NK-92 treated with Interleukin-12 subunit alpha and Interleukin-12 subunit beta, amount 100 ng/mL, for 24 hours (cell line): ENCODE data around the gene ABCA5.

ENCODE experiments used
- DNase-seq: peaks from one replicate; lab custom pipeline; 2025; lab: John Stamatoyannopoulos, UW

The ABCA5 gene

GRCh38 chr17:69254187-69254586 lies 72.7 kb downstream of the ABCA5 start:
- DNase-seq: no peak

DNA sequence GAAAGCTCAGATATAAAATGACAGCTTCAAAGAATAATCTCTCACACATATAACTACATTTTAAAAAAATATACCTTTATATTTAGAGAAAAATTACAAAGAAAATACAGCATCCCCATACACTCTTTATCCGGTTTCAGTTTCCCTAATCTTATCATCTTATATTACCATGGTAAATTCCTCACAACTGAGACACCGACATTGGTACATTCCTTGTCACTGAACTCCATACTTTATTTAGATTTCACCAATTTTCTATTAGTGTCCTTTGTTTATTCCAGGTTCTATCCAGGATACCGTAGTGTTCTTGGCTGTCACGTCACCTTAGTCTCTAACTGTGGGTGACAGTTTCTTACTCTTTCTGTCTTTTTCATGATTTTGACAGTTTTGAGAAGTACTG lies 76.3 kb downstream of the ABCA5 start:
- DNase-seq: no peak

DNA sequence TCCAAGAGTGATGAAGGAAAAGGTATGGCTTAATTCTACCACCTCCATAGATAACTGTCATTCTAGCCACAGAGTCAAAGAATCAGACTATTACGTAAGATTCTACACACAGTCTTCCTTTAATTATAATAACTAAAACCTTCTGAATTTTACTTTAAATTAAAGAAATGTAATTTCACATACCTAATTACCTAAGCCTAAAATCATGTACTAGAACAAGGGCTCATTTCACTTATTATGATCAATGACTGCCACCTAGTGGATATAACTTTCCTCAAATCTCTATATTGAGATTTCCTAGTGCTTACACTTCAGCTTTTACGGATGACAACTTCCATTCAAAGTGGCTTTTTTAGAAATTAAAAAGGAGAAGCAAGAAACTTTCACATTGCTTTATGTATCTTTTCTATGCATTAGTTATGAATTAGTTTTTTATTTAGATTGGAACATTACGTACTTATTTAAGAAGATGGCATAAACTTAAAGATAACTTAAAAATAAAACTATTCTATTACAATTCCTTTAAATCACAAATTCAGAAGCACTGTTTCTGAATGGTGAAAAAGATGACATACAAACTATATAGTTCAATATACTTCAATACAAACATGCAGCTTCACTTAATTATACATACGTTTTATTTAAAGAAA lies 80.1 kb downstream of the ABCA5 start:
- no peak for DNase-seq

DNA sequence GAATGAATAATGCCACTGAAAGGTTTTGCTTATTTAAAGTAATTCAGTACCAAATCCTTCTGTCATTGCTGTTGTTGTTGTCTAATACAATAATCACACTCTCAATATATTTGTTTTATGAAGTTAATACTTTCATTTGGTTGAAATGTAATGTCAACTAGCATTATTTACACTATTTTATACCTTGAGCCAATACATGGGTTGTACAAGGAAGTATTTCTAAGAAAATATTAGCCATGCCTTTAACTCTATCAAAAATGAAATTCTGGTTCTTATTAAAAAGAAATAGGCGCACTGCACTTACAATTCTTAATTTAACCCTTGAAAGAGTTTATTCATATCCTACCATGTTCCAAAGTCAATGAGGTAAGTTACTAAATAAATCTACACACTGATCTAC lies 80.7 kb downstream of the ABCA5 start:
- DNase-seq: no peak

GRCh38 chr17:69245617-69246016 lies 81.3 kb downstream of the ABCA5 start:
- DNase-seq: no peak

GRCh38 chr17:69239611-69240600 lies 87.0 kb downstream of the ABCA5 start:
- DNase-seq: no peak

DNA sequence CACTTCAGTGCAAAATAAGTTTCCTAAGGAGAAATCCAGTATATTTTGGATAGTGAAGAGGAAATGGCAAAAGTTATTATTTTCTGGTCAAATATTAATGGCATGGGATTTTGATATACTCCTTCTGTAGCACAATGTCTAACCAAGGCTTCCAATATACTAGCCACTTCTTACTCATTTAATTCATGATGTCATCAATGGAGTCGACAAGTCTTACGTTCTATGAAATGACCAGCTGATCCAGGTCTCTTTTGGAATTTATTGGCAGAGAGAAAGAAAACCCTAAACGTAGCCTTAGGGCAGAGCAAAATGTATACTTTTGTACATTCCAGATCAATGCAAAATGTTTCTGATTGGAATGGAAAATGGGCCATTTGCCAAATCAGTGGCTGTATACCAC lies 90.0 kb downstream of the ABCA5 start:
- no peak for DNase-seq

- DNase-seq: no peak
These were observed 90.5 kb downstream of the ABCA5 start for GRCh38 chr17:69236464-69236863.

DNA sequence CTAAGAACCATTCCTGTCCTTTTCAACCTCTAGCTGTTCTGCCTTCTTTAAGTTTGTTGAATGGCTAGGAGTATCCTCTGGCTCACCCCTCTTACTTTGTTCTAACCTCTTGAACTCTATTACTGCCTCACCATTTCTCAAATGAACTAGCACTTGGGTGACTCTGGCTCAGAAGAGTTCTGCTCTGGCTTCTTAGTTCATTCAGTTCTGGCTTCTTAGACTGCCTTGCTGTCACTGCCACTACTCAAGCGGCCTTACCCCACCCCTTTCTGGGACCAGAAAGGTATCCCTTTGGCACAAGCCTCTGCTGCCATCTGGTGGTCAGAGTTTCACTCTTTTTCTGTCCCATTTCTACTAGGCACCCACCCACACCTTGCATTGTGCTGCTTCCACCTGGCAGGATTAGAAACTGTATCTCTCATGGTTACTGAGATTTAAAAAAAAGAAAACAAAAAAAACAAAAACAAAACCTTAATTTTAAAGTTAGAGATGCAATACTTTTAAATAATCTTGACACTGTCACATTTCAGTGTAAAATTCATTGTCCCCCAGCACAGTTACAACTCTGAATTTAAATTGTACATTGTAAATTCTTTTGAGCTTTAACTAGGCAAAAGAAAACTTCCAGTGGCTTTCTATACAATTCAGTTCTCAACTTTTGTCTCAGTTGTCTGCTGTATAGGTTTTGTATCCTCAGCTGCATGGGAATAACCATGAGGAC lies 91.4 kb downstream of the ABCA5 start:
- DNase-seq: peak; percentile 50

GRCh38 chr17:69232650-69233049 lies 94.3 kb downstream of the ABCA5 start:
- no peak for DNase-seq

- DNase-seq: no peak
These were observed 95.4 kb downstream of the ABCA5 start for GRCh38 chr17:69231521-69231920.

DNA sequence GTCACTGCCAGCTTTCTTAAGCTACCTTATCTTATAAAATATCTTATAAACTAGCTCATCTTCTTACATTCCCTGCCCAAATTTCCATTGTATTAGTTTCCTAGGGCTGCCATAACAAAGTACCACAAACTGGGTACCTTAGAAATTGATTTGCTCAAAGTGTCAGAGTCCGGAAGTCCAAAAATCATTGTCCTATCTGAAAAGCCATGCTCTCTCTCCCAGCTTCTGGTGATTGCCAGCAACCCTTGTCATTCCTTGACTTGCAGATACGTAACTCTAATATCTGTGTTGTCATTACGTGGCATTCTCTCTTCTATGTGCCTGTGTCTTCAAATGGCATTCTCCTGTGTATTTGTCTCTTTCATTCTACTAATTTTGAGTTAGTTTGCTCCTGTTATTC lies 96.0 kb downstream of the ABCA5 start:
- no peak for DNase-seq

DNA sequence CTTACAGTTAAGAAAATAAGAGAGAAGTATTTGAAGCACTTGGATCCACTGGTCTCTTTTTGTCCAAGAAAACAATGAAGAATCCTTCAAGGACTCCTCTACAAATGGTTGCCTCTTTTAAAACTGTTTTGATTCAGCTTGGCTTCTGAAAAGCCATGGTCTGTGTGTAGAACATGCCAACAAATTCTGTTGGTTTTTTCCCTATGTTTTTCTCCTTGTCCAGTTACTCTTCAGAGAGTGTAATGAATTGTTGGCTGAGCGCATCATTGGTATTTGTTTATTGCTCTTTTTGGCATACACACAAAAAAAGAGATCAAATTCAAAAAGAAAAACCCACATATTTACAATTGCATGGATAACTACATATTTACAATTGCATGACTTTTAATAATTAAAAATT lies 98.4 kb downstream of the ABCA5 start, which contains the start of gene ABCA10:
Gene ABCA10, minus strand, starts transcription at position 249 of the 400 bp plus-strand sequence. CDS start 3,466 bp downstream, outside the sequence.
- no peak for DNase-seq

DNA sequence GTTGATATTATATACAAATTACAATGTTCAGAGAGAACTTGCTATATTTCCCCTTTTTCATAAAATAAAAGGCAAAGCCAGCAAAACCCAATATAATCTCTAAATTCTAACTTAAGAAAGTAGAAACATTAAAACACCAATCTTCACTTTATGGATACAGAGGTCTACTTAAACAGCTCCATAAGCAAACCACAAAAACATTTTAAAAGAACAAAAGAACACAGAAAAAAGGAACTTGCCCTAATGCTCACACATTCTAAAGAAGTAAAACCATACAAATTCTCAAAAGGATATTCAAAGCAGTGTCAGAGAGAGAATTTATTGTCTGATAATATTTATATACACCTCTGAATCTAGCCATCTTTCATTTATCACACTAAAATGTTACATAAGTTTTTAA lies 98.9 kb downstream of the ABCA5 start:
- no peak for DNase-seq

GRCh38 chr17:69227541-69227940 lies 99.4 kb downstream of the ABCA5 start:
- no peak for DNase-seq

DNA sequence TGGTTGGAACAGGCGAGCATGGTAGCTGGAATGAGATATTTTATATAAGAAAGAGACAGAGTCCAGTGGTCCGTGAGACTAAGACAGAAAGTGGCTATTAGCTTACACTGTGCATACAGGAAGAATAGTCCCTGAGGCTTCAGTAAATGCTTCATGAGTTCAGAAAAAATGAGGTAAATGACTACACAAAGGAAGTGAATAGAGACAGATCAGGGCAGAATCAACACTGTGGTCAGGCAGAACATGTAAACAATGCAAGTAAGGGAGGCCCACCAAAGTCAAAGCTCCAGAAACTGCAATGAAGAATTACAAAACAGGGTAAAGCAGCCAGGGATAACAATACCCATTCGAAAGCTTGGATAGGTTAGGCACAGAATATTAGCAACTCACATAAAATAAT lies 103.1 kb downstream of the ABCA5 start:
- DNase-seq: no peak

DNA sequence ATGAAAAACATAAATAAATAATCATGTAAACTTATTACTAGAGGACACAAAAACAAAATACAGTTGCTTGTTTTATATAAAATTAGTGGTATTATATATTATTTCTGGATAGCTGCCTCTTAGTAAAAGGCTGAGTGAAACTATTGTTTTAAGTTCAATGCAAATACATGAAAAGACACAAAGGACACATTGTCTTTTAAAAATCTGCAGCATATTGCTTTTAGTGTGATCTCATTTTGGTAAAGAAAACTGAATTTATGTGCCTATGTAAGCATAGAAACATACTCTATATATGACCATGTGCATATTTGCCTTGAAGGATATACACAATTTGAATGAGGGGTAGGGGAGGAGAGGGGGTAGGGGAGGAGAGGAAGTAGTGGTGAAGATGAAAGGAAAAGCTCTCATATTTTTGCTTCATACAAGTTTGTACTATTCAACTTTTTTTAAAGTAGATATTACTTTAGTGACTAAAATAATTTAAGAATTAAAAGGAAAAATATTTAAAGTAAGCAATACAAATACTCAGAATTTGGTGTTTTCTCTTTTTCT lies 104.2 kb downstream of the ABCA5 start:
- DNase-seq: no peak

DNA sequence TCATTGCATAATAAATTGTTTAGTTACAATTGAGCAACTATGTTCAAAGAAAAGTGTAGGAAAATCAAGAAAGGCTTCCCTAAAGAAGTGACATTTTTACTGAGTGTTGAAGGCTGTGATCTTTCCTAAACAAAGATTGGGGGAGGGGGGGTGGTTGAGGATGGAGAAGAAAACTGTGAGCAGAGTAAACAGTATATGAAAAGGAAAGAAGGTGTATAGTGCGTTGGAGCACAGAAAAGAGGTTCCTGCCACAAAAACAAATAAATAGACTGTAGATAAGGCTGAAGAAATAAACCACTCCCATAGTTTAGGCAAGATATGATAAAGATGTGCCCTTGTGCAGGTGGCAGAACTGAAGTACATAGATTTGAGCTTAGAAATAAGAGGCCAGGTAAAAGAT lies 106.8 kb downstream of the ABCA5 start:
- no peak for DNase-seq

DNA sequence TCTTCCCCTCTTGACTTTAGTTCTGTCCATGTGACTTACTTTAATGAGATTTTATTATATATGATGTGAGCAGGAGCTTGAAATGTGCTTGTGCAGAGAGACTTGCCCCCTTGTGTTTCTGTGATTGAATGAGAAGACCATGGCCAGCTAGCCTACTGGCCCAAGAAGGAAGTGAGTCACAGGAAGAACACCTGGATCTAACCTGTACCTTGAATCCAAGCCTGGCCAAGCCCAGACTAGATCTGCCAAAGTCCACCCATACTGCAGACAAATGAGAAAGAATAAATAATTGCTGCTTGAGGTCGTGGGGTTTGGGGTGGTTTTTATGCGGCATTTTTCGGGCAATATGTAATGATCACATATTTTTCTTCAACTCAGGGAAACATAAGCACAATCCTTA lies 107.9 kb downstream of the ABCA5 start:
- DNase-seq: no peak

DNA sequence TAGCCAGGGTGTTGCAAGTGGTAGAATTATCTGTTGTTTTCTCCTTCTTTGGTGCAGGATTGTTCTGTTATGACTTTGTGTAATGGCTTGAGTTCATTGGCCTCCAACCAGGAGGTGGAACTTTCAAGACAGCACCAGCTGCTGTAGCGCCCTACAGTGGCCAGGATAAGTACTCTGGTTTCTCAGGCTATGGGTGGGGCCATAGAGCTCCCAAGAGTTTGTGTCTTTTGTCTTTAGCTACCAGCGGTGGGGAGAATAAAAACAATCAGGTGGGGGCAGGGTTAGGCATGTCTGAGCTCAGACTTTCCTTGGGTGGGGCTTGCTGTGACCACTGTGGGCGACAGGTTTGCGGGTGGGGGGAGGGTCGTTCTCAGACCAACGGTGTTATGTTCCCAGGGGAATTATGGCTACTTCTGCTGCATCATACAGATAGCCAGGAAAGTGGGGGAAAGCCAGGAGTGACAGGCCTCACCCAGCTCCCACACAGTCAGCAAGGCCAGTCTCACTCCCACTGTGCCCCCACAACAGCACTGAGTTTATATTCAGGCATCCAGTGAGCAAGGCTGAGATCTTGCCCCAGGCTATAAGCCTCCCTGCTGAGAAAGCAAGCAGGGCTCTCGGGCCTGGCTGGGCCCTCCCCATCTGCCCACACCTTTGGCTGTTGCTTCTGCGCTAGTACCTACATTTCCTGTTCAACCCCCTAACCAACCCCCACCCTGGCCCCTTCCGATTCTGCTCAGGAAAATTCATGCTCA lies 113.7 kb downstream of the ABCA5 start:
- no peak for DNase-seq

GRCh38 chr17:69208640-69209039 lies 118.3 kb downstream of the ABCA5 start:
- no peak for DNase-seq

GRCh38 chr17:69207151-69207550 lies 119.8 kb downstream of the ABCA5 start:
- no peak for DNase-seq
